ENCODE results near the gene IKZF3.
"Not testable (repeated sequence)": the region's sequence is repeated elsewhere in the genome, so short reads cannot be mapped to it uniquely, and the experiment has no call there.

The IKZF3 gene

DNA sequence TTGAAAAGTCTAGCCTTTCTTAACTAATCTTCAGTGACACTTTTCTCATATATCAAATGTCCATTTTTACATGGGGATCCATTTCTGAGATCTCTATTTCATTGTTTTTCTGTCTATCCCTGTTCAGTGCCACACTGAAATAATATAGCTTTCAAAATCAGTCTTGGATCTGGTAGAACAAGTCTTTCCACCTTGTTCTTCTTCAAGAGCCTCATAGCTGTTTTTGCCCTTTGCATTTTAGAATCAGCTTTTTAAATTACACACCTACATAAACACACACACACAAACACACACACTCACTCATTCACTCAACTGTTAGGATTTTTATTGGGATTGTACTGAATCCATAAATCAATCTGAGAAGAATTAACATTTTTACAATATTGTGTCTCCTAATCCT lies 35.1 kb upstream of the IKZF3 start:
- no peak overlapping the region for H3K56ac ChIP-seq (ENCODE audit: low read length)
- no peak overlapping the region for H2BK15ac ChIP-seq (replicated peaks; ENCODE audit: low read depth)
- H2BK5ac ChIP-seq (ENCODE audit: low read length), result no peak overlapping the region
- H2AK5ac ChIP-seq (ENCODE audit: low read length), result no peak overlapping the region
- H3K23ac ChIP-seq (ENCODE audit: low read length), result no peak overlapping the region
- H3K79me2 ChIP-seq (ENCODE audit: control insufficient read depth, insufficient read depth, low read length), result no peaks in the 10 kb centered on the region
- no peak overlapping the region for H4K8ac ChIP-seq (ENCODE audit: low read depth, low read length)
- H3K4me3 ChIP-seq (ENCODE audit: low read length), result no peak overlapping the region
- no peak overlapping the region for H3K27ac ChIP-seq (ENCODE audit: low read depth, low read length)
- no peak for DNase-seq
- H3K18ac ChIP-seq (ENCODE audit: low read length), result no peak overlapping the region
- H3K36me3 ChIP-seq (ENCODE audit: control insufficient read depth, insufficient read depth, low read length), result no peaks in the 10 kb centered on the region
- H3K4me2 ChIP-seq (ENCODE audit: low read length), result no peak overlapping the region
- H3K79me1 ChIP-seq (ENCODE audit: low read length), result no peaks in the 10 kb centered on the region
- no peaks in the 10 kb centered on the region for H3K27me3 ChIP-seq (ENCODE audit: insufficient read depth, low read length, poor library complexity)
- no peak overlapping the region for H3K4ac ChIP-seq (ENCODE audit: low read depth, low read length)
- no peaks in the 10 kb centered on the region for H3K4me1 ChIP-seq (ENCODE audit: control insufficient read depth, low read depth, low read length)
- H2BK120ac ChIP-seq (ENCODE audit: low read depth, low read length), result no peak overlapping the region
- no peak overlapping the region for H3K9ac ChIP-seq (ENCODE audit: low read length)
- H4K5ac ChIP-seq (ENCODE audit: low read length), result no peak overlapping the region

DNA sequence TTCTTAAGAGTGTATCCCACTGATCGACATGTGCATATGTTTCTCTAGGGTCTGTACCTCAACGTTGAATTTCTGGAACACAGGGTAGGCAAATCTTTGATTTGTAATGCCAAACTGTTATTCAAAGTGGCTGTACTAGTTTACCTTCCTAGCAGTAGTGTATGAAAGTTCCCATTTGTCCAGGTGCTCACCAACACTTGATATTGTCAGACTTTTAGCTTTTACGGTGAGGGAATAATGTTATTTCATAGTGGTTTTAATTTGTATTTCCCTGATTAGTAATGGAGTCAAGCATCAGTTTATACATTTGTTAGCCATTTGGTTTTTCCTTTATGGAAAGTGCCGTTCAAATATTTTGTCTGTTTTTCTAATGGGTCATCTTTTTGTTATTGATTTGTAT lies 34.0 kb upstream of the IKZF3 start:
- Histone ChIP-seq H2AK5ac (ENCODE audit: low read length) (no peak overlapping the region), H3K4me1 (ENCODE audit: control insufficient read depth, low read depth, low read length) (no peaks in the 10 kb centered on the region), H3K56ac (ENCODE audit: low read length) (no peak overlapping the region), H3K18ac (ENCODE audit: low read length) (no peak overlapping the region), H3K79me1 (ENCODE audit: low read length) (no peaks in the 10 kb centered on the region), H2BK5ac (ENCODE audit: low read length) (no peak overlapping the region), H3K9ac (ENCODE audit: low read length) (no peak overlapping the region), H3K4me2 (ENCODE audit: low read length) (no peak overlapping the region), H2BK120ac (ENCODE audit: low read depth, low read length) (no peak overlapping the region), H2BK15ac (replicated peaks; ENCODE audit: low read depth) (no peak overlapping the region), H3K4me3 (ENCODE audit: low read length) (no peak overlapping the region), H3K27ac (ENCODE audit: low read depth, low read length) (no peak overlapping the region), H3K4ac (ENCODE audit: low read depth, low read length) (no peak overlapping the region), H4K8ac (ENCODE audit: low read depth, low read length) (no peak overlapping the region), H3K36me3 (ENCODE audit: control insufficient read depth, insufficient read depth, low read length) (no peaks in the 10 kb centered on the region), H3K23ac (ENCODE audit: low read length) (no peak overlapping the region), H3K79me2 (ENCODE audit: control insufficient read depth, insufficient read depth, low read length) (no peaks in the 10 kb centered on the region), H3K27me3 (ENCODE audit: insufficient read depth, low read length, poor library complexity) (no peaks in the 10 kb centered on the region), H4K5ac (ENCODE audit: low read length) (no peak overlapping the region)
- DNase-seq, result no peak
- WGBS (ENCODE audit: extremely low coverage, insufficient coverage, low lambda C conversion rate), result no CpG with 5 or more reads among the region's 4 CpGs

- Histone ChIP-seq H3K4me3 (ENCODE audit: low read length) (no peak overlapping the region), H4K8ac (ENCODE audit: low read depth, low read length) (no peak overlapping the region), H2BK120ac (ENCODE audit: low read depth, low read length) (no peak overlapping the region), H4K5ac (ENCODE audit: low read length) (no peak overlapping the region), H3K79me2 (ENCODE audit: control insufficient read depth, insufficient read depth, low read length) (no peaks in the 10 kb centered on the region), H3K79me1 (ENCODE audit: low read length) (no peaks in the 10 kb centered on the region), H3K9ac (ENCODE audit: low read length) (no peak overlapping the region), H2BK15ac (replicated peaks; ENCODE audit: low read depth) (no peak overlapping the region), H3K27me3 (ENCODE audit: insufficient read depth, low read length, poor library complexity) (no peaks in the 10 kb centered on the region), H3K36me3 (ENCODE audit: control insufficient read depth, insufficient read depth, low read length) (no peaks in the 10 kb centered on the region), H3K56ac (ENCODE audit: low read length) (no peak overlapping the region), H2AK5ac (ENCODE audit: low read length) (no peak overlapping the region), H2BK5ac (ENCODE audit: low read length) (no peak overlapping the region), H3K4ac (ENCODE audit: low read depth, low read length) (no peak overlapping the region), H3K4me1 (ENCODE audit: control insufficient read depth, low read depth, low read length) (no peaks in the 10 kb centered on the region), H3K4me2 (ENCODE audit: low read length) (no peak overlapping the region), H3K27ac (ENCODE audit: low read depth, low read length) (no peak overlapping the region), H3K23ac (ENCODE audit: low read length) (no peak overlapping the region), H3K18ac (ENCODE audit: low read length) (no peak overlapping the region)
- DNase-seq, result no peak
- WGBS (ENCODE audit: extremely low coverage, insufficient coverage, low lambda C conversion rate), result no CpG with 5 or more reads among the region's 3 CpGs
These were observed 30.7 kb upstream of the IKZF3 start for GRCh38 chr17:39894681-39895376.

DNA sequence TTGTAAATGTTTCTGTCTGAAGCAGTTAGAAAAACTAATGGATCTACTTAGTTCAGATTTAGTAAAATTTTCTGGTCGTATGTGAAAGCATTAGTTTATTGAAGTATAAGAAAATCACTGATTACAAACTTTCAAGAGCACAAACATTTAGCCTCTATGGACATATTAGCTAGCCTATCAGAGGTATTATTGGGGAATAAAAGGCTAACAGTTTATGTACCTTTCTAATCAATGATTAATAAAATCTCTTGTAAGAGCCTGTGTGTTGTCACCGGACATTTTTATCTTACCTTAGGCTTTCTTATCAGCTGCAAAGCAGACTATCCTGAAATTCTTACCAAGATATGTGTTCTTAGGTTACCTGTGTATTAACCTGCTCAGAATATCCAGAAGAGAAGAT lies 25.1 kb upstream of the IKZF3 start:
- Histone ChIP-seq H3K36me3 (ENCODE audit: control insufficient read depth, insufficient read depth, low read length) (no peaks in the 10 kb centered on the region), H4K5ac (ENCODE audit: low read length) (no peak overlapping the region), H3K9ac (ENCODE audit: low read length) (no peak overlapping the region), H2AK5ac (ENCODE audit: low read length) (no peak overlapping the region), H2BK120ac (ENCODE audit: low read depth, low read length) (no peak overlapping the region), H3K27me3 (ENCODE audit: insufficient read depth, low read length, poor library complexity) (no peaks in the 10 kb centered on the region), H3K79me2 (ENCODE audit: control insufficient read depth, insufficient read depth, low read length) (no peaks in the 10 kb centered on the region), H3K4ac (ENCODE audit: low read depth, low read length) (no peak overlapping the region), H3K27ac (ENCODE audit: low read depth, low read length) (no peak overlapping the region), H3K18ac (ENCODE audit: low read length) (no peak overlapping the region), H3K4me1 (ENCODE audit: control insufficient read depth, low read depth, low read length) (no peaks in the 10 kb centered on the region), H3K4me3 (ENCODE audit: low read length) (no peak overlapping the region), H3K4me2 (ENCODE audit: low read length) (no peak overlapping the region), H4K8ac (ENCODE audit: low read depth, low read length) (no peak overlapping the region), H2BK5ac (ENCODE audit: low read length) (no peak overlapping the region), H3K79me1 (ENCODE audit: low read length) (no peaks in the 10 kb centered on the region), H2BK15ac (replicated peaks; ENCODE audit: low read depth) (no peak overlapping the region), H3K56ac (ENCODE audit: low read length) (no peak overlapping the region), H3K23ac (ENCODE audit: low read length) (no peak overlapping the region)
- no CpG with 5 or more reads among the region's 2 CpGs for WGBS (ENCODE audit: extremely low coverage, insufficient coverage, low lambda C conversion rate)
- no peak for DNase-seq

DNA sequence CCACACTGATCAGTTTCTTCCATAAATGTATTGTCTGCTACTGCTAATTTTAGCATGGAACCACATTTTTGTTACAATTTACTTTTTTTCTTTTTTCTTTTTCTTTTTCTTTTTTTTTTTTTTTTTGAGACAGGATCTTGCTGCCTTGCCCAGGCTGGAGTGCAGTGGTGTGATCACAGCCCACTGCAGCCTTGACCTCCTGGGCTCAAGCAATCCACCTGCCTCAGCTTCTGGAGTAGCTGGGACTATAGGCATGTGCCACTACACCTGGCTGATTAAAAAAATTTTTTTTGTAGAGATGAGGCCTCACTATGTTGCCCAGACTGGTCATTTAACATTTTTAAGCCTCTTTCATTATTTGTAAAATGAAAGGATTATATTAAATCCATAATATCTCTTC lies 23.0 kb upstream of the IKZF3 start:
- H3K27ac ChIP-seq (ENCODE audit: low read depth, low read length), result no peak overlapping the region
- no peak overlapping the region for H3K9ac ChIP-seq (ENCODE audit: low read length)
- H3K4me3 ChIP-seq (ENCODE audit: low read length), result no peak overlapping the region
- no peak overlapping the region for H4K5ac ChIP-seq (ENCODE audit: low read length)
- no peak for DNase-seq
- H2BK120ac ChIP-seq (ENCODE audit: low read depth, low read length), result no peak overlapping the region
- H2BK15ac ChIP-seq (replicated peaks; ENCODE audit: low read depth), result no peak overlapping the region
- H3K4me1 ChIP-seq (ENCODE audit: control insufficient read depth, low read depth, low read length), result no peaks in the 10 kb centered on the region
- no peaks in the 10 kb centered on the region for H3K79me2 ChIP-seq (ENCODE audit: control insufficient read depth, insufficient read depth, low read length)
- H2AK5ac ChIP-seq (ENCODE audit: low read length), result no peak overlapping the region
- H3K4ac ChIP-seq (ENCODE audit: low read depth, low read length), result no peak overlapping the region
- no peaks in the 10 kb centered on the region for H3K79me1 ChIP-seq (ENCODE audit: low read length)
- no peak overlapping the region for H3K56ac ChIP-seq (ENCODE audit: low read length)
- no peak overlapping the region for H4K8ac ChIP-seq (ENCODE audit: low read depth, low read length)
- H2BK5ac ChIP-seq (ENCODE audit: low read length), result no peak overlapping the region
- no peaks in the 10 kb centered on the region for H3K27me3 ChIP-seq (ENCODE audit: insufficient read depth, low read length, poor library complexity)
- H3K18ac ChIP-seq (ENCODE audit: low read length), result no peak overlapping the region
- H3K4me2 ChIP-seq (ENCODE audit: low read length), result no peak overlapping the region
- no peak overlapping the region for H3K23ac ChIP-seq (ENCODE audit: low read length)
- no peaks in the 10 kb centered on the region for H3K36me3 ChIP-seq (ENCODE audit: control insufficient read depth, insufficient read depth, low read length)

DNA sequence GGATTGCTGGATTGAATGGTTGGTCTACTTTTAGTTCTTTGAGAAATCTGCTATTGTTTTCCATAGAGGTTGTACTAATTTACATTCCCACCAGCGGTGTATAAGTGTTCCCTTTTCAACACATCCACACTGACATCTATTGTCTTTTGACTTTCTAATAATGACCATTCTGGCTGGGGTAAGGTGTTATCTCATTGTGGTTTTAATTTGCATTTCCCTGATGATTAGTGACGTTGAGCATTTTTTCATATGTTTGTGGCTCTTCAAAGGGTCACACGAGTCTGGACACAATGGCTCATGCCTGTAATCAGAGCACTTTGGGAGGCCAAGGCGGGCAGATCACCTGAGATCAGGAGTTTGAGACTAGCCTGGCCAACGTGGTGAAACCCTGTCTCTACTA lies 22.0 kb upstream of the IKZF3 start:
- H3K27me3 ChIP-seq (ENCODE audit: insufficient read depth, low read length, poor library complexity); H2AK5ac ChIP-seq (ENCODE audit: low read length); H3K23ac ChIP-seq (ENCODE audit: low read length); H3K9ac ChIP-seq (ENCODE audit: low read length); H2BK5ac ChIP-seq (ENCODE audit: low read length); H2BK15ac ChIP-seq (replicated peaks; ENCODE audit: low read depth); H2BK120ac ChIP-seq (ENCODE audit: low read depth, low read length); H3K4me3 ChIP-seq (ENCODE audit: low read length); H3K36me3 ChIP-seq (ENCODE audit: control insufficient read depth, insufficient read depth, low read length); H4K8ac ChIP-seq (ENCODE audit: low read depth, low read length); H3K56ac ChIP-seq (ENCODE audit: low read length); H3K4ac ChIP-seq (ENCODE audit: low read depth, low read length); H3K4me1 ChIP-seq (ENCODE audit: control insufficient read depth, low read depth, low read length); H3K4me2 ChIP-seq (ENCODE audit: low read length); H3K79me1 ChIP-seq (ENCODE audit: low read length); H3K27ac ChIP-seq (ENCODE audit: low read depth, low read length); DNase-seq; H4K5ac ChIP-seq (ENCODE audit: low read length); H3K79me2 ChIP-seq (ENCODE audit: control insufficient read depth, insufficient read depth, low read length); H3K18ac ChIP-seq (ENCODE audit: low read length): not testable (repeated sequence)
- no CpG with 5 or more reads among the region's 5 CpGs for WGBS (ENCODE audit: extremely low coverage, insufficient coverage, low lambda C conversion rate)

Measured in mesendoderm (in vitro differentiated cells).